SK-N-SH treated with all-trans-retinoic acid at 6 μM for 48 hours (cell line): ENCODE data around the gene CDK5R1.

Experiments
- ZNF565 ChIP-seq: fragments of 450-650 bp; formaldehyde crosslinking; conservative IDR thresholded peaks from 2 replicates; pipeline ENCODE4 v1.5.0; 2020; ENCODE audit warnings: low read depth, mild to moderate bottlenecking, moderate library complexity
- TF ChIP-seq, protein P1 (sequence below): fragments of 250-450 bp; sonication (Bioruptor Pico); IDR thresholded peaks from 2 replicates; pipeline ENCODE4 v1.5.1; 2020; ENCODE audit warnings: low read depth, mild to moderate bottlenecking, moderate library complexity

DNA sequence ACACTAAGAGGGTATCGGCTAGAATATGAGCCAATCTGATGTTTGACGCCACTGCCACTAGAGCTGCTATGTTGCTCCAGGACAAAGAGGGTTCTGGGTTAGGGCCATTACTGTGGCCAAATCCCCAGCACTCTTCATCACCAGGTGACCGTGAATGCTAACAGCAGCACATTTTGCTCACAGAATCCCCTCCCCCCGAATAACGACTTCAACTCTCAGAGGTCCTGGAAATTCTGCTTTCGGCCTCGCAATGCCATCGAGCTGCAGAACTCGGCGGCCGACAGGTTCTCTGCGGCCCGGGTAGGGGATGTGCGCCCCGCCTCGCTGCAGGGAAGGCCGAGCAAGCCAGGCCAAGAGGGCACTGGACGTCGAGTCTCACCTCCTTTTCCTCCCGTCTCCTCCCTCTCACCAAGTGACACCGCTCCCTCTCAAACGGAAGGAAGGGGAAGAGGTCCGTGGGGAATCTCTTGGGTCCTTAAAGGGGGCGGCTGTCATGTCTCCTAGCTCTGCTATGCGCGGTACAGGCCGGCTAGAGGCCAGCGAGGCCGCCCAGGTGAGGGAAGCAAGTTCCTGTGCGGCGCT, 31.9 kb downstream of the CDK5R1 start:
- TF ChIP-seq ZNF565, result no peak
- TF ChIP-seq, protein P1, sequence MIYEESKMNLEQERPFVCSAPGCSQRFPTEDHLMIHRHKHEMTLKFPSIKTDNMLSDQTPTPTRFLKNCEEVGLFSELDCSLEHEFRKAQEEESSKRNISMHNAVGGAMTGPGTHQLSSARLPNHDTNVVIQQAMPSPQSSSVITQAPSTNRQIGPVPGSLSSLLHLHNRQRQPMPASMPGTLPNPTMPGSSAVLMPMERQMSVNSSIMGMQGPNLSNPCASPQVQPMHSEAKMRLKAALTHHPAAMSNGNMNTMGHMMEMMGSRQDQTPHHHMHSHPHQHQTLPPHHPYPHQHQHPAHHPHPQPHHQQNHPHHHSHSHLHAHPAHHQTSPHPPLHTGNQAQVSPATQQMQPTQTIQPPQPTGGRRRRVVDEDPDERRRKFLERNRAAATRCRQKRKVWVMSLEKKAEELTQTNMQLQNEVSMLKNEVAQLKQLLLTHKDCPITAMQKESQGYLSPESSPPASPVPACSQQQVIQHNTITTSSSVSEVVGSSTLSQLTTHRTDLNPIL, result no peak
